Measurements from ENCODE around the gene GAB1.

The GAB1 gene

GRCh38 chr4:143359644-143360193 is 23.0 kb downstream of the GAB1 start:
- DNase-seq, result no peak

- no peak for DNase-seq
These were observed 24.4 kb downstream of the GAB1 start for GRCh38 chr4:143360838-143361625.

GRCh38 chr4:143362349-143363046 is 25.8 kb downstream of the GAB1 start:
- no peak for DNase-seq

GRCh38 chr4:143363332-143363731 is 26.7 kb downstream of the GAB1 start:
- DNase-seq, result no peak

GRCh38 chr4:143364063-143364462 is 27.4 kb downstream of the GAB1 start:
- no peak for DNase-seq

GRCh38 chr4:143367863-143368262 is 31.2 kb downstream of the GAB1 start:
- no peak for DNase-seq

GRCh38 chr4:143369552-143369951 is 32.9 kb downstream of the GAB1 start:
- no peak for DNase-seq

- no peak for DNase-seq
These were observed 35.6 kb downstream of the GAB1 start for GRCh38 chr4:143372093-143372915.

- no peak for DNase-seq
These were observed 37.6 kb downstream of the GAB1 start for GRCh38 chr4:143374255-143374654.

GRCh38 chr4:143374771-143375170 is 38.1 kb downstream of the GAB1 start:
- no peak for DNase-seq

GRCh38 chr4:143375326-143376073 is 38.8 kb downstream of the GAB1 start:
- DNase-seq, result no peak

GRCh38 chr4:143377611-143378099 is 41.0 kb downstream of the GAB1 start:
- no peak for DNase-seq

GRCh38 chr4:143380629-143381028 is 44.0 kb downstream of the GAB1 start:
- DNase-seq, result no peak

GRCh38 chr4:143381189-143382118 is 44.8 kb downstream of the GAB1 start:
- no peak for DNase-seq

- DNase-seq, result no peak
These were observed 45.9 kb downstream of the GAB1 start for GRCh38 chr4:143382596-143382995.

- no peak for DNase-seq
These were observed 46.4 kb downstream of the GAB1 start for GRCh38 chr4:143383005-143383574.

- DNase-seq, result no peak
These were observed 47.8 kb downstream of the GAB1 start for GRCh38 chr4:143384381-143384994.

GRCh38 chr4:143386812-143387211 is 50.1 kb downstream of the GAB1 start:
- no peak for DNase-seq

GRCh38 chr4:143389579-143390195 is 53.0 kb downstream of the GAB1 start:
- DNase-seq, result no peak

GRCh38 chr4:143390764-143391163 is 54.1 kb downstream of the GAB1 start:
- no peak for DNase-seq
